Erythroblast (primary cell): ENCODE measurements around the gene TFDP1.

Source experiments
- GATA1 ChIP-seq: IDR thresholded peaks from 2 replicates; pipeline ENCODE4 v1.6.1; 2011; ENCODE audit warnings: low read depth, mild to moderate bottlenecking, control low read depth, low read length, moderate library complexity
- POLR2A ChIP-seq: IDR thresholded peaks from 2 replicates; pipeline ENCODE4 v1.6.1; 2011; ENCODE audit warnings: mild to moderate bottlenecking, low read length

- TF ChIP-seq POLR2A: no peak
- no peak for TF ChIP-seq GATA1
These were observed 8.0 kb downstream of the TFDP1 start for GRCh38 chr13:113592571-113592970.
